Osteocyte (in vitro differentiated cells): ENCODE data around the gene MNT. TPM values are rescaled to one million over a fixed set of nuclear protein-coding genes. Genes with fewer than 3 reads are reported as not detected.

ENCODE experiments used
- DNase-seq: peaks from one replicate; pipeline ENCODE4 v3.0.0; 2021; ENCODE audit warnings: mixed read lengths; ENCODE audit not compliant: unreplicated experiment; ENCODE audit errors: extremely low spot score
- H3K27ac Mint-ChIP-seq: one replicate; pipeline ENCODE4 v1.8.0; 2021; ENCODE audit warnings: mild to moderate bottlenecking, mixed read lengths; ENCODE audit not compliant: unreplicated experiment
- H3K27me3 Mint-ChIP-seq: one replicate; pipeline ENCODE4 v1.8.0; 2021; ENCODE audit warnings: mixed read lengths; ENCODE audit not compliant: unreplicated experiment
- H3K36me3 Mint-ChIP-seq: one replicate; pipeline ENCODE4 v1.8.0; 2021; ENCODE audit warnings: mixed read lengths; ENCODE audit not compliant: unreplicated experiment
- H3K4me1 Mint-ChIP-seq: one replicate; pipeline ENCODE4 v1.8.0; 2021; ENCODE audit warnings: mixed read lengths; ENCODE audit not compliant: unreplicated experiment
- H3K4me3 Mint-ChIP-seq: one replicate; pipeline ENCODE4 v1.8.0; 2021; ENCODE audit warnings: mild to moderate bottlenecking, moderate library complexity, mixed read lengths; ENCODE audit not compliant: unreplicated experiment
- H3K9me3 Mint-ChIP-seq: one replicate; pipeline ENCODE4 v1.8.0; 2021; ENCODE audit warnings: mixed read lengths; ENCODE audit not compliant: unreplicated experiment
- total RNA-seq: library from RNA; stranded (reverse); gene quantifications from 2 replicates; pipeline ENCODE4 v1.2.1, GENCODE V29; 2021
- TF ChIP-seq, protein P1 (sequence below): fragments of 200-600 bp; sonication (generic); IDR thresholded peaks from 2 replicates; pipeline ENCODE4 v1.5.0; 2021; ENCODE audit warnings: antibody characterized with exemption, mild to moderate bottlenecking, moderate library complexity

MNT gene
- total RNA-seq, 1 donor from 2014 or later = 30.4 TPM

DNA sequence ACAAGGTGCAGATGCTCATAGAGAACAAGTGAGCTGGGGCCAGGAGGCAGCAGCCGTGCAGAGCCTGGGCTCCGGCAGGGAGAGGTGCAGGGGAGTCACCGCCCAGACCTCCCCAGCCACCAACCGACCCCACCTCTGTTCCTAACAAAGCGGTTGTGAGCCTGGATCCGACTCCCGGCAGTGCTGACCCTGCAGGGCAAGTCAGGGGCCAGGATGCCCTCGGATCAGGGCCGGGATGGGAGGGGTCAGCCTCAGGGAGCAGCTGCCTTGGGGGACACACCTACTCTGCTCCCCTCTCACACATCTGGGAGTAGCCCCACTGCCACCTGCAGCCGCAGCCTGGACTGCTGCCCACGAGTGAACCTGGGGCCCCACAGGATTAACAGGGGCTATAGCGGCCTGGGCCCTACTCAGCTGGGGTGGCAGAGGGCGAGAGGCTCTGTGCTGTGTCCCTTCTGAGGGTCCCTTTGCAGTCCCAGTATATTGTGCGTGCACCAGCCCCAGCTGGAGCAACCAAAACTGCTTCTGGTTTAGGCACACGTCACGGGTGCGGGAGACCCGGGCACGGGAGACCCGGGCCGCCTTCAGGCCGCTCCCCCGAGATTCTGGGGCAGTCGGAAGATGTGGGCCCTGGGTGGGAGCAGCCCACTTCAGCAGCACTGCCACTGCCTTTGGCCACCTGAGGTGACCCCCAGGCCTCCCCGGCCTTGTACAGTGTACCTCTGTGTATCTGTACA lies 21.2 kb downstream of the MNT start:
- H3K27ac Mint-ChIP-seq = no peak overlapping the region
- TF ChIP-seq, protein P1, sequence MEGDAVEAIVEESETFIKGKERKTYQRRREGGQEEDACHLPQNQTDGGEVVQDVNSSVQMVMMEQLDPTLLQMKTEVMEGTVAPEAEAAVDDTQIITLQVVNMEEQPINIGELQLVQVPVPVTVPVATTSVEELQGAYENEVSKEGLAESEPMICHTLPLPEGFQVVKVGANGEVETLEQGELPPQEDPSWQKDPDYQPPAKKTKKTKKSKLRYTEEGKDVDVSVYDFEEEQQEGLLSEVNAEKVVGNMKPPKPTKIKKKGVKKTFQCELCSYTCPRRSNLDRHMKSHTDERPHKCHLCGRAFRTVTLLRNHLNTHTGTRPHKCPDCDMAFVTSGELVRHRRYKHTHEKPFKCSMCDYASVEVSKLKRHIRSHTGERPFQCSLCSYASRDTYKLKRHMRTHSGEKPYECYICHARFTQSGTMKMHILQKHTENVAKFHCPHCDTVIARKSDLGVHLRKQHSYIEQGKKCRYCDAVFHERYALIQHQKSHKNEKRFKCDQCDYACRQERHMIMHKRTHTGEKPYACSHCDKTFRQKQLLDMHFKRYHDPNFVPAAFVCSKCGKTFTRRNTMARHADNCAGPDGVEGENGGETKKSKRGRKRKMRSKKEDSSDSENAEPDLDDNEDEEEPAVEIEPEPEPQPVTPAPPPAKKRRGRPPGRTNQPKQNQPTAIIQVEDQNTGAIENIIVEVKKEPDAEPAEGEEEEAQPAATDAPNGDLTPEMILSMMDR = no peak

DNA sequence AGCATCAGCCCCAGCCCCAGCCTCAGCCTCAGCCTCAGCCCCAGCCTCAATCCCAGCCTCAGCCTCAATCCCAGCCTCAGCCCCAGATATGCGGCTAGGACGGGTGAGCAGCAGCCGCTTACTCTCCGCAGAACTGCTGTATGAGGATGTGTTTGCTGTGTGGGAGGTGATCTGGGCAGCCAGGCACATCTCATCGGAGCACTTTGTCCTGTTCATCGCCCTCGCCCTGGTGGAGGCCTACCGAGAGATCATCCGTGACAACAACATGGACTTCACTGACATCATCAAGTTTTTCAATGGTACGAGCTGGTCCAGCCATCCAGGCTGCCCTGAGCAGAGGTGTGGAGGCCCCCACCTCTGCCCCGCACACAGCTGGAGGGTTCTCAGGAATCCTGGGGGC lies 22.0 kb downstream of the MNT start:
- peaks cover 8% of the 10 kb centered on the region for H3K36me3 Mint-ChIP-seq
- no peak for DNase-seq
- H3K9me3 Mint-ChIP-seq = no peaks in the 10 kb centered on the region
- no peaks in the 10 kb centered on the region for H3K27me3 Mint-ChIP-seq
- TF ChIP-seq, protein P1 = no peak
- no peak overlapping the region for H3K4me3 Mint-ChIP-seq
- H3K27ac Mint-ChIP-seq = no peak overlapping the region
- H3K4me1 Mint-ChIP-seq = peaks cover 17% of the 10 kb centered on the region

More for the DNA sequence above, 21.2 kb downstream of the MNT start:
- Mint-ChIP-seq H3K4me1 (peaks cover 19% of the 10 kb centered on the region), H3K9me3 (no peaks in the 10 kb centered on the region), H3K36me3 (peaks cover 8% of the 10 kb centered on the region), H3K4me3 (no peak overlapping the region), H3K27me3 (no peaks in the 10 kb centered on the region)
- DNase-seq = no peak

DNA sequence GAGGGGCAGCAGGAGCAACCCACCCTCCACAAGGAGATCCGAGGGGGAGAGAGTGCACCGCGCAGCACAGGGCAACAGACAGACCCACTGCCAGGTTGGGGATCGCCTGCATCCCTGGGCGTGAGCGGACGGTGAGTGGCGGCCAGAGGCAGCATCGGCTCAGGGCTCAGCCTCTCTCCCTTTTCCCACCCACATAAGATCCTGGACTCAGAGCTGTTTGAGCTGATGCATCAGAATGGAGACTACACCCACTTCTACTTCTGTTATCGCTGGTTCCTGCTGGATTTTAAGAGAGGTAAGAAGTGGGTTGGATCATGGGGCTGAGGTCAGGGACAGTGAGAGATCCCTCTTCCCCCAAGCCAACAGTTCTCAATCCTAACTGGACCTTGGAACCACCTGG lies 23.2 kb downstream of the MNT start:
- Mint-ChIP-seq H3K36me3 (peaks cover 10% of the 10 kb centered on the region), H3K4me3 (no peak overlapping the region), H3K27me3 (no peaks in the 10 kb centered on the region), H3K27ac (no peak overlapping the region), H3K9me3 (no peaks in the 10 kb centered on the region), H3K4me1 (peaks cover 8% of the 10 kb centered on the region)
- DNase-seq = no peak
- TF ChIP-seq, protein P1 = no peak

DNA sequence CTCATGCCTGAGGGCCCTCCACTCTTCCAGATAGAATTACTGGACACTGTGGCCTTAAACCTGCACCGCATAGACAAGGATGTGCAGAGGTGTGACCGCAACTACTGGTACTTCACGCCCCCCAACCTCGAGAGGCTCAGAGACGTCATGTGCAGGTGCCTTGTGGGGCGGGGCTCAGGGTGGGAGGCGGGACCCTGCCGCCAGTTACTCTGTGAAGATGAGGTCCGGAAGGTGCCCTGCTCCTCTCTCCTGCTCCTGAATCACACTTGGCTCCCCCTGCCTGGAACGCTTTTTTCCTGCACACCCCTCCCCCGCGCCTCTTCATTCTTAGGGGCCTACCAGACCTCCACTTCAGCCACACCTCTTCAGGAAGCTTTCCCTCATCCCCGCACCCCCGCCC lies 24.8 kb downstream of the MNT start:
- Mint-ChIP-seq H3K4me1 (peaks cover 6% of the 10 kb centered on the region), H3K27ac (no peak overlapping the region), H3K4me3 (no peak overlapping the region), H3K27me3 (no peaks in the 10 kb centered on the region), H3K9me3 (no peaks in the 10 kb centered on the region), H3K36me3 (peaks cover 11% of the 10 kb centered on the region)
- no peak for DNase-seq
- TF ChIP-seq, protein P1 = no peak

DNA sequence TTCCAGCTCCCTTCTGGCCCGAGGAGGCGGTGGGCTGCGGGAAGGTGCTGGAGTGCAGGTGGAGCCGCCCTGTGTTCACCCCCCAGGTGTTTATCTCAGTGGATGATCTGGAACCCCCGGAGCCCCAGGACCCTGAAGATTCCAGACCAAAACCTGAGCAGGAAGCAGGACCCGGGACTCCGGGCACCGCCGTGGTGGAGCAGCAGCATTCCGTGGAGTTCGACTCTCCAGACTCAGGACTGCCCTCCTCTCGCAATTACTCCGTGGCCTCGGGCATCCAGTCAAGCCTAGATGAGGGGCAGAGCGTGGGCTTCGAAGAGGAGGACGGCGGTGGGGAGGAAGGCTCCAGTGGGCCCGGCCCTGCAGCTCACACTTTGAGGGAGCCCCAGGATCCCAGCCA lies 25.5 kb downstream of the MNT start:
- H3K27me3 Mint-ChIP-seq = no peaks in the 10 kb centered on the region
- peaks cover 6% of the 10 kb centered on the region for H3K4me1 Mint-ChIP-seq
- no peaks in the 10 kb centered on the region for H3K9me3 Mint-ChIP-seq
- no peak overlapping the region for H3K27ac Mint-ChIP-seq
- TF ChIP-seq, protein P1 = no peak
- peaks cover 11% of the 10 kb centered on the region for H3K36me3 Mint-ChIP-seq
- H3K4me3 Mint-ChIP-seq = no peak overlapping the region
- DNase-seq = no peak
